ENCODE measurements around the gene EPX. TPM values are rescaled to one million over a fixed set of nuclear protein-coding genes. Genes with fewer than 3 reads are reported as not detected.
"Not testable (repeated sequence)": the region's sequence is repeated elsewhere in the genome, so short reads cannot be mapped to it uniquely, and the experiment has no call there.

The EPX gene
- not detected in 2 replicates for total RNA-seq (2014; rRNA removed; shearing (Covaris generic))

GRCh38 chr17:58192612-58193011 lies at the start of gene EPX:
Gene EPX, plus strand, starts transcription at chr17:58192726. Its CDS starts 121 bp downstream, at chr17:58192847.
- no peak for DNase-seq (ENCODE audit: low spot score)

- DNase-seq (ENCODE audit: low spot score), result not testable (repeated sequence)
These were observed 49.2 kb upstream of the EPX start for GRCh38 chr17:58143335-58143734.

GRCh38 chr17:58144801-58145200 lies 47.7 kb upstream of the EPX start:
- no peak for DNase-seq (ENCODE audit: low spot score)

- no peak for DNase-seq (ENCODE audit: low spot score)
These were observed 44.5 kb upstream of the EPX start, which contains the start of gene OR4D1 for GRCh38 chr17:58147930-58148434. Gene OR4D1, plus strand, starts transcription at chr17:58148384. Its CDS starts 6,770 bp downstream, at chr17:58155154.

- no peak for DNase-seq (ENCODE audit: low spot score)
These were observed 43.9 kb upstream of the EPX start for GRCh38 chr17:58148609-58149008.

- no peak for DNase-seq (ENCODE audit: low spot score)
These were observed 42.1 kb upstream of the EPX start for GRCh38 chr17:58150394-58150793.

GRCh38 chr17:58153046-58153445 lies 39.5 kb upstream of the EPX start:
- no peak for DNase-seq (ENCODE audit: low spot score)

- no peak for DNase-seq (ENCODE audit: low spot score)
These were observed 38.9 kb upstream of the EPX start for GRCh38 chr17:58153671-58154070.

- no peak for DNase-seq (ENCODE audit: low spot score)
These were observed 35.4 kb upstream of the EPX start for GRCh38 chr17:58156839-58157803.

- DNase-seq (ENCODE audit: low spot score), result no peak
These were observed 34.3 kb upstream of the EPX start for GRCh38 chr17:58158181-58158580.

- no peak for DNase-seq (ENCODE audit: low spot score)
These were observed 31.0 kb upstream of the EPX start for GRCh38 chr17:58161566-58161965.

GRCh38 chr17:58165981-58166380 lies 26.5 kb upstream of the EPX start:
- no peak for DNase-seq (ENCODE audit: low spot score)

- no peak for DNase-seq (ENCODE audit: low spot score)
These were observed 25.8 kb upstream of the EPX start, which contains the start of gene OR4D2 for GRCh38 chr17:58166682-58167081. Gene OR4D2, plus strand, starts transcription at chr17:58166982. Its CDS starts 2,674 bp downstream, at chr17:58169656.

GRCh38 chr17:58170622-58171021 lies 21.9 kb upstream of the EPX start:
- no peak for DNase-seq (ENCODE audit: low spot score)

- peak; percentile 58 for DNase-seq (ENCODE audit: low spot score)
These were observed 20.0 kb upstream of the EPX start for GRCh38 chr17:58172369-58173071.

GRCh38 chr17:58174871-58175270 lies 17.7 kb upstream of the EPX start:
- DNase-seq (ENCODE audit: low spot score), result no peak

GRCh38 chr17:58176200-58176599 lies 16.3 kb upstream of the EPX start:
- no peak for DNase-seq (ENCODE audit: low spot score)

GRCh38 chr17:58181796-58182195 lies 10.7 kb upstream of the EPX start:
- DNase-seq (ENCODE audit: low spot score), result no peak

- DNase-seq (ENCODE audit: low spot score), result no peak
These were observed 9.0 kb upstream of the EPX start for GRCh38 chr17:58183514-58183913.

GRCh38 chr17:58184308-58184985 lies 8.1 kb upstream of the EPX start:
- no peak for DNase-seq (ENCODE audit: low spot score)

GRCh38 chr17:58184986-58185761 lies 7.4 kb upstream of the EPX start:
- no peak for DNase-seq (ENCODE audit: low spot score)

Data from HT-29 (cell line).